Measurements from ENCODE around the gene FGF14. TPM values are rescaled to one million over a fixed set of nuclear protein-coding genes. Genes with fewer than 3 reads are reported as not detected.

FGF14 gene
- total RNA-seq, 4 donors from 2014 or later: under 0.01 to 2.4 (median 0.99) TPM

GRCh38 chr13:101830035-101830434 lies 571.8 kb downstream of the FGF14 start:
- in situ Hi-C loops (cut with MboI; ENCODE audit: low pct_ligation_motif_present in 1 of 4, low pct_unique_long_range_greater_than_20kb in 1 of 4, low sequenced_read_pairs in 3 of 4): no loop called here
- no peak overlapping the region for H3K4me3 ChIP-seq
- H3K36me3 ChIP-seq: no peaks in the 10 kb centered on the region
- H3K27me3 ChIP-seq: no peaks in the 10 kb centered on the region
- TF ChIP-seq POLR2AphosphoS5 (IDR thresholded peaks at IDR 0.05) (no peak), POLR2A (IDR thresholded peaks at IDR 0.05) (no peak), EP300 (IDR thresholded peaks at IDR 0.05; ENCODE audit: low read depth) (no peak)
- TF ChIP-seq, protein P1, sequence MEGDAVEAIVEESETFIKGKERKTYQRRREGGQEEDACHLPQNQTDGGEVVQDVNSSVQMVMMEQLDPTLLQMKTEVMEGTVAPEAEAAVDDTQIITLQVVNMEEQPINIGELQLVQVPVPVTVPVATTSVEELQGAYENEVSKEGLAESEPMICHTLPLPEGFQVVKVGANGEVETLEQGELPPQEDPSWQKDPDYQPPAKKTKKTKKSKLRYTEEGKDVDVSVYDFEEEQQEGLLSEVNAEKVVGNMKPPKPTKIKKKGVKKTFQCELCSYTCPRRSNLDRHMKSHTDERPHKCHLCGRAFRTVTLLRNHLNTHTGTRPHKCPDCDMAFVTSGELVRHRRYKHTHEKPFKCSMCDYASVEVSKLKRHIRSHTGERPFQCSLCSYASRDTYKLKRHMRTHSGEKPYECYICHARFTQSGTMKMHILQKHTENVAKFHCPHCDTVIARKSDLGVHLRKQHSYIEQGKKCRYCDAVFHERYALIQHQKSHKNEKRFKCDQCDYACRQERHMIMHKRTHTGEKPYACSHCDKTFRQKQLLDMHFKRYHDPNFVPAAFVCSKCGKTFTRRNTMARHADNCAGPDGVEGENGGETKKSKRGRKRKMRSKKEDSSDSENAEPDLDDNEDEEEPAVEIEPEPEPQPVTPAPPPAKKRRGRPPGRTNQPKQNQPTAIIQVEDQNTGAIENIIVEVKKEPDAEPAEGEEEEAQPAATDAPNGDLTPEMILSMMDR (IDR thresholded peaks at IDR 0.05): no peak
- no peaks in the 10 kb centered on the region for H3K4me1 ChIP-seq
- no peaks in the 10 kb centered on the region for H3K9me3 ChIP-seq
- no peak for DNase-seq
- 60 to 66% methylated on average over 2 of the region's 2 CpGs for whole genome bisulfite sequencing, 2 donors (ENCODE audit: low coverage in 1 of 2)
- intact Hi-C loops (cut with DNase I; ENCODE audit: low total_unique reads): no loop called here
- H3K27ac ChIP-seq: no peak overlapping the region

GRCh38 chr13:101829484-101829883 lies 572.4 kb downstream of the FGF14 start:
- no peak for DNase-seq
- intact Hi-C loops (cut with DNase I; ENCODE audit: low total_unique reads): no loop called here
- no peaks in the 10 kb centered on the region for H3K27me3 ChIP-seq
- in situ Hi-C loops (cut with MboI; ENCODE audit: low pct_ligation_motif_present in 1 of 4, low pct_unique_long_range_greater_than_20kb in 1 of 4, low sequenced_read_pairs in 3 of 4): no loop called here
- 63 to 90% methylated on average over 2 of the region's 2 CpGs for WGBS, 2 donors (ENCODE audit: low coverage in 1 of 2)
- H3K4me3 ChIP-seq: no peak overlapping the region
- TF ChIP-seq POLR2AphosphoS5 (IDR thresholded peaks at IDR 0.05) (no peak), POLR2A (IDR thresholded peaks at IDR 0.05) (no peak), EP300 (IDR thresholded peaks at IDR 0.05; ENCODE audit: low read depth) (no peak)
- TF ChIP-seq, protein P1 (IDR thresholded peaks at IDR 0.05): no peak
- H3K9me3 ChIP-seq: no peaks in the 10 kb centered on the region
- no peaks in the 10 kb centered on the region for H3K36me3 ChIP-seq
- no peak overlapping the region for H3K27ac ChIP-seq
- no peaks in the 10 kb centered on the region for H3K4me1 ChIP-seq

DNA sequence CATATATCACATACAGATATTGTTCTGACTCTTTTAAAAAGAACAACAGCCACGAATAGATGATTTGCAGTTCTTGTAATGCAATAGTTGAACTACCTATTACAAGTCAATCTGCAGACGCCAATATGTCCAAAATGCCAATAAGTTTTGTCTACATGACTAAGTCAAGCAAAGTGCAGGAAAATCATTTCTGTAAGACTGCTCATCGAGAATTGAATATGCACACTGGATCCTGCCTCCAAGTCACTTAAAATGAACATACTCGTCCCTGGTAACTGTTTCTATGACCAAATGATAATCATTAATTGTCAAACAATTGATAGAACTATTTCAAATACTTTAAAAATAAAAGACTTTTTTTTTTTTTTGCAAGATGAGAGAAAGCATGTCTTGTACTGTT lies 573.7 kb downstream of the FGF14 start:
- Histone ChIP-seq H3K9me3 (no peaks in the 10 kb centered on the region), H3K27me3 (no peaks in the 10 kb centered on the region), H3K27ac (no peak overlapping the region), H3K4me3 (no peak overlapping the region), H3K4me1 (no peaks in the 10 kb centered on the region), H3K36me3 (no peaks in the 10 kb centered on the region)
- WGBS, 2 donors (ENCODE audit: low coverage in 1 of 2): 57 to 58% methylated on average over 4 of the region's 4 CpGs
- in situ Hi-C loops (cut with MboI; ENCODE audit: low pct_ligation_motif_present in 1 of 4, low pct_unique_long_range_greater_than_20kb in 1 of 4, low sequenced_read_pairs in 3 of 4) (no loop called here), intact Hi-C loops (cut with DNase I; ENCODE audit: low total_unique reads) (no loop called here)
- no peak for DNase-seq
- TF ChIP-seq POLR2AphosphoS5 (IDR thresholded peaks at IDR 0.05) (no peak), EP300 (IDR thresholded peaks at IDR 0.05; ENCODE audit: low read depth) (no peak), POLR2A (IDR thresholded peaks at IDR 0.05) (no peak)
- TF ChIP-seq, protein P1 (IDR thresholded peaks at IDR 0.05): no peak

DNA sequence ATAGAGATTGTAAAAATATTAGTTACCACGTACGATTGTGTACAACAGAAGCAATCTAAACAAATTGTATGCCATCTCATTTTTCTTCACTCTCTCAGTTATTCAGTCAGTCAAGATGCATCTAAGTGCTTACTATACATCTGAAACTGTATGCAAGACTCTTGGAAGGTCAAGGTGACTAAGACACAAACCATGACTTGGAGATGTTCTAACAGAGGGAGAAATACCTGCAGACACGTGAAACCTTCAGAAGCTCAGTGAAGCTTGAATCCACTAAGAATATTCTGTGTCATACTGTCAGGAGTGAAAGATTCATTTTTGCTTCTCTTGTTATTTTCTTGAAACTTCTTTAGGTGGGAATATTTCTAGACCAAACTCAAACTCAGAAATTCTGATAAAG lies 584.0 kb downstream of the FGF14 start:
- no peaks in the 10 kb centered on the region for H3K9me3 ChIP-seq
- no peak for DNase-seq
- H3K36me3 ChIP-seq: no peaks in the 10 kb centered on the region
- intact Hi-C loops (cut with DNase I; ENCODE audit: low total_unique reads) (no loop called here), in situ Hi-C loops (cut with MboI; ENCODE audit: low pct_ligation_motif_present in 1 of 4, low pct_unique_long_range_greater_than_20kb in 1 of 4, low sequenced_read_pairs in 3 of 4) (no loop called here)
- 79 to 82% methylated on average over 3 of the region's 3 CpGs for WGBS, 2 donors (ENCODE audit: low coverage in 1 of 2)
- H3K27ac ChIP-seq: no peak overlapping the region
- H3K4me1 ChIP-seq: no peaks in the 10 kb centered on the region
- no peak overlapping the region for H3K4me3 ChIP-seq
- TF ChIP-seq, protein P1 (IDR thresholded peaks at IDR 0.05): no peak
- TF ChIP-seq POLR2AphosphoS5 (IDR thresholded peaks at IDR 0.05) (no peak), EP300 (IDR thresholded peaks at IDR 0.05; ENCODE audit: low read depth) (no peak), POLR2A (IDR thresholded peaks at IDR 0.05) (no peak)
- H3K27me3 ChIP-seq: no peaks in the 10 kb centered on the region
